ENCODE results near the gene CENPS.
"Not testable (repeated sequence)": the region's sequence is repeated elsewhere in the genome, so short reads cannot be mapped to it uniquely, and the experiment has no call there.

Gene CENPS

GRCh38 chr1:10456661-10457060 lies 26.4 kb downstream of the CENPS start:
- no peak for DNase-seq

GRCh38 chr1:10457462-10457861 lies 27.2 kb downstream of the CENPS start:
- not testable (repeated sequence) for DNase-seq

GRCh38 chr1:10457875-10458274 lies 27.6 kb downstream of the CENPS start:
- DNase-seq: no peak

- DNase-seq: no peak
These were observed 29.0 kb downstream of the CENPS start for GRCh38 chr1:10459184-10459583.

GRCh38 chr1:10467078-10467477 lies 36.8 kb downstream of the CENPS start:
- no peak for DNase-seq

GRCh38 chr1:10470043-10470442 lies 39.8 kb downstream of the CENPS start:
- DNase-seq: no peak

GRCh38 chr1:10471411-10472219 lies 41.4 kb downstream of the CENPS start:
- DNase-seq: no peak

- peak; percentile 91 for DNase-seq
These were observed 42.2 kb downstream of the CENPS start, which contains the start of gene DFFA for GRCh38 chr1:10472220-10473144. Gene DFFA (minus strand): TSS chr1:10472529. CDS start chr1:10472458, 71 bp downstream.

GRCh38 chr1:10473145-10473765 lies 43.0 kb downstream of the CENPS start:
- DNase-seq: no peak

- DNase-seq: not testable (repeated sequence)
These were observed 44.0 kb downstream of the CENPS start for GRCh38 chr1:10474309-10474612.

GRCh38 chr1:10474613-10475507 lies 44.6 kb downstream of the CENPS start, which contains the start of gene PEX14:
Gene PEX14 (plus strand): TSS chr1:10474950. CDS start chr1:10474967, 17 bp downstream.
- DNase-seq: peak; percentile 89

- DNase-seq: no peak
These were observed 45.3 kb downstream of the CENPS start for GRCh38 chr1:10475510-10475909.

- no peak for DNase-seq
These were observed 49.1 kb downstream of the CENPS start for GRCh38 chr1:10479296-10479695.

GRCh38 chr1:10480614-10481013 lies 50.4 kb downstream of the CENPS start:
- no peak for DNase-seq

- DNase-seq: no peak
These were observed 54.3 kb downstream of the CENPS start for GRCh38 chr1:10484521-10484920.

- no peak for DNase-seq
These were observed 59.2 kb downstream of the CENPS start for GRCh38 chr1:10489291-10490055.

GRCh38 chr1:10490286-10490970 lies 60.2 kb downstream of the CENPS start:
- DNase-seq: no peak
